ENCODE results near the gene EVA1B. TPM values are rescaled to one million over a fixed set of nuclear protein-coding genes. Genes with fewer than 3 reads are reported as not detected.

EVA1B gene
- total RNA-seq, 1 donor from 2014 or later, result 11.3 TPM

DNA sequence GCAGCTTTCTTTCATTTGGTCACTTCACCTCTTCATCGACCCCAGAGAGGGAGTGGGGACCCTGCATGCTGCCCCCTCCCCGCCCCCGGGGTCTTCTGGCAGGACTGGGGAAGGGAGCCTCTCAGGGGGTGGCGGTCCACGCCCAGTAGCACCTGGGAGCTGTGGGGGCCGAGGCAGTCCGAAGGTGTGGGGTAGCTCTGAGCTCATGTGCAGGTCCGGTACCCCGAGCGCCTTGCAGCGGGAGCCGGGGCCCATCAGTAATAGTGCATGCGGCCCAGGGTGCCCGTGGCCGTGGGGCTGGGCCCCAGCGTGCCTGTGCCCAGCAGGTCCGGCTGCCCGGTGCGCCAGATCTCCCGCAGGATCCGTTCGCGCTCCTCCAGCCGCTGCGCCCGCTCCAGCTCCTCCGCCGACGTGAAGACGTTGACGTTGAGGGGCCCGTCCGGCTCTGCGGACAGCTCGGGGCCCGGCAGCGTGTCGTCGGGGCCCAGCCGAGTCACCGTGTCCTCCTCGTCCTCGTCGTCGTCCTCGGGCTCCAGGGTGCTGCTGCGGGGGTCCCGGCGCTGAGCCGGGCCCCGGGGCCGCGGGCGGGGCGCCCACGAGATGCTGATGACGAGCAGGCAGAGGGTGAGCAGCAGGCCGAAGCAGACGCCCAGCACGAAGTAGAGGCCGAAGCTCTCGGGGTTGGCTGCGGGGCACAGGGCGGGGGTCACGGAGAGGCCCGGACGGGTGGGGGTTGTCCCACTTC is 1.2 kb downstream of the EVA1B start:
- intact Hi-C loops (cut with DNase I), result loop anchor here (2.0 to 5.0 kb wide), 2 partner anchors 15 to 65 kb away; partner anchors contain the start of genes SH3D21 and STK40
- no peak for DNase-seq (ENCODE audit: low spot score)

DNA sequence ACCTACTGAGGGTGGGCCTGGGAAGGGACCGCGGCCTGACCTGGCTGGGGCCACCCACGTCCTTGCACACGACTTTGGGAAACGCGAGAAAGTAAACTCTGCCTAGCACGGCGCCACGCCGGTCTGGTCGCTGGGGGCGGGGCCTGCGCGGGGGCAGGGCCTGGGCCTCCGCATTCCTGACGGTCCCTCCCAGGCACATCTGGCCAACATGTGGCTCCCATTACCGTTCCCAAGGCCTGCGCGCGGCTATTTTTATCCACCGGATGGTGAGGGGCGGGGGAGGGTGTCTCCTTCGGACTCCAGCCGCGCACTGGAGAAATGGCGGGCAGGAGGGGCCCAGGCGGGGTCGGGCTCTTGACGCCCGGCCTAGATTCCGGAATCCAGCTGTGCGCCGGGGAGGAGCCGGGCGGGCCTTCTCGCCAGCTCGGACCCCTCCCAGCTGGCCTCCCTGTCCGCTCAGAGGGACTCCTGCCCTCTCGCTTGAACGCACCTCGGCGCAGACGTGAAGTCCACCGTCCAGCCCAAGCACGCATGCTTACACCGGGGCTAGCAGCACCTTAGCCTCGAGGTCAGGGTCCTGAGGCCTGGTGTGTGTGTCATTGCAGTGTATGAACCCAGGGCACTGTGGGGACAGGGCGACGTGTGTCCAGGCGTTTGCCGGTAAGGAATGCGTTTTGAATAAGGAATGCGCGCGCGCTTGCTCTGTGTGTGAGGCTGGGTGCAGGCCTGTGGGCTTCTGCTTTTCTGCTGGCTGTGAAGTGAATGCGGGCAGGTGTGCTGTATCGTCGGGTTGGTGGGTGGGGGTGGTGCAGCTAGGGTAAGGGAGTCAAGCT is 2.1 kb downstream of the EVA1B start:
- intact Hi-C loops (cut with DNase I), result loop anchor here (5.0 kb wide), 1 partner anchor 66 kb away; the partner anchor contains the start of gene STK40
- DNase-seq (ENCODE audit: low spot score), result peak; percentile 88

DNA sequence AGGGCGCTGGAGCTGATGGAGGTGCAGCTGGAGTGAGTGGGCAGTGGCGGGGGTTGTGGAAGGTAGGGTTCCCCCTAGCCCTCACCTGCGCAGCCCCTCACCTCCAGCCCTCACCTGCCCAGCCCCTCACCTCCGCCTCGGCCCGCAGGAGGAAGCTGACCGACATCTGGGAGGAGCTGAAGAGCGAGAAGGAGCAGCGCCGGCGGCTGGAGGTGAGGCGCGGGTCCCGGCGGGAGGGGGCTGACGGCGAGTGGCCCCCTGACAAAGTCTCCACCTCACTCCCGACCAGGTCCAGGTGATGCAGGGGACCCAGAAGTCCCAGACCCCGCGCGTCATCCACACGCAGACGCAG is 2.7 kb downstream of the EVA1B start:
- intact Hi-C loops (cut with DNase I), result loop anchor here (5.0 kb wide), 1 partner anchor 67 kb away; the partner anchor contains the start of gene STK40
- no peak for DNase-seq (ENCODE audit: low spot score)

DNA sequence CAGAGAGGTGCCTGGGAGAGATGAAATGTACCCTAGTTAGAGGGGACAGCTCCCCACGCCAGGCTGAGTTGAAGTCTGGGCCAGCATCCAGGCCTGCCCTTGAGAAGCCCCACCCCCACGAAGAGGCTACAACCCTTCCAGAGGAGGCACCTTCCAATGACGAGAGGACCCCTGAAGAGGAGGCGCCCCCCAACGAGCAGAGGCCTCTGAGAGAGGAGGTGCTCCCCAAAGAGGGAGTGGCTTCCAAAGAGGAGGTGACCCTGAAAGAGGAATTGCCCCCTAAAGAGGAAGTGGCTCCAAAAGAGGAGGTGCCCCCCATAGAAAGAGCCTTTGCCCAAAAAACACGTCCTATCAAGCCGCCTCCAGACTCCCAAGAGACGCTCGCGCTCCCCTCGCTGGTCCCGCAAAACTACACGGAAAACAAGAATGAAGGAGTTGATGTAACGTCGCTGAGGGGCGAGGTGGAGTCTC is 3.1 kb downstream of the EVA1B start:
- intact Hi-C loops (cut with DNase I), result loop anchor here (5.0 kb wide), 1 partner anchor 67 kb away; the partner anchor contains the start of gene STK40
- DNase-seq (ENCODE audit: low spot score), result no peak

DNA sequence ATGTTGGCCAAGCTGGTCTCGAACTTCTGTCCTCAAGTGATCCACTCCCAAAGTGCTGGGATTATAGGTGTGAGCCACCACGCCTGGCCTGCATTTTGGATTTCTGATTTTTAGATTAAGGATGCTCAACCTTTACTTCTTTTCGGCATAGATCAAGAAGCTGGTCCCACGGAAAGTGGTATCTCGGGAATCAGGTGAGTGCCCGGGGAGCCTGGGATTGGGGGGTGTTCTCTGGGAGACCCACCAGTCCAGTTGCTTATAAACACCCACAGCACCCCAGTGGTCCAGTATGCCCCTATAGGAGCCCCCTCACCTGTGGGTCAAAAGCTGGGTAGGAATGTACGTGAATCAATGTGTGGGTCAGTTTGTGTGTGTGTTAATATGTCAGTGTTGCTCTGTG is 14.0 kb downstream of the EVA1B start:
- intact Hi-C loops (cut with DNase I), result loop anchor here (5.0 to 10.0 kb wide), 2 partner anchors 58 to 115 kb away; no protein-coding TSS in a partner anchor

DNA sequence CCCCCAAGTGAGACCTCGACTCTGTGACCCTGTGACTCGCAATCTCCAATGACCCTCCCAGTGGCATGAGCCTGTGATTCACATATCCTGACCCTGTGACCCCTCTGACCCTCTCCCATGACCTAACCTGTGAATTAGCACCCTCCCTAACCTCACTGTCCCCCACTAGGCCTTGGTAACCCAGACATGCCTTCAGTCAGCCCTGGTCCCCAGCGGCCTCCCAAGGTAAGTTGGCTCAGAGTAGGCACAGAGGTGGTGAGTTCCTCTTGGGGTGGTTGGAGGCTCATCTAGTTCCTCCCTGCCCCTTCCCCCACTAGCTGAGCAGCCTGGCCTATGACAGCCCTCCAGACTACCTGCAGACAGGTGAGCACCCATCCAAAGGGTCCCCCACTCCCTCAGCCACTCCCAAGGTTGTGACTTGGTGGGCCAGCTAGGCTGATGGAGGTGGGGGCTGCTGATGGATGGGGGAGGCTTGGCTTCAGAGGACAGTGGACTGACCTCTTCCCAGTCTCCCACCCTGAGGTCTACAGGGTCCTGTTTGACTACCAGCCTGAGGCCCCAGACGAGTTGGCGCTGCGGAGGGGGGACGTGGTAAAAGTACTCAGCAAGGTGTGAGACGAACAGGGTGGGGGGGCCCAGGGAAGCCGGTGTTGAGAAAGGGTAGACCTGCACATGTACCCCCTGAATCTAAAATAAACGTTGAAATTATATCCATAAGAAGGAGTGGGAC is 15.7 kb downstream of the EVA1B start:
- no peak for DNase-seq (ENCODE audit: low spot score)

More for the DNA sequence above, 14.0 kb downstream of the EVA1B start:
- no peak for DNase-seq (ENCODE audit: low spot score)

DNA sequence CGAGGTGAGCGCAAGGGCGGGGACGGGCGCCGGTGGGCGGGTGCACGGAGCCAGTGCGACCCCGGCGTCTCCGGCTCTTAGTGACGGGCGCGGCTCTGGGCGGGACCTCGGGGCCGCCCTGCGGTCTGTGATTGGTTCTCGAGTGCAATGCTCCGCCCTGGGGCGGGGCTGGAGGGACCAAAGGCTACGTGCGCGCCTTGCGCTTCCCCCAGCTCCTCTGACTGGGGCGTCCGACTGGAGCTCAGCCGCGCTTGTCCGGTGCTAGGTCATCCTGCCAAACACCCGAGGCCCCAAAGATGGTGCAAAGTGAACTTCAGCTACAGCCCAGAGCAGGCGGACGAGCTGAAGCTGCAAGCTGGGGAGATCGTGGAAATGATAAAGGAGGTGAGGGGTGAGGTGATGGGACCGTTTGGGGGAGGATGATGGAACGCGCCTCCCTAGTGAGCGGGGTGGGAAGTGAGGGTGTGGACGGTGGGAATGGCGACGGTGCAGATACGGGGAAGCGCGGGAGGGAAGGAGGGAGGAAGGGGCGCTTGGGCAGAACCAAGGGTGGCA is 16.5 kb downstream of the EVA1B start:
- DNase-seq (ENCODE audit: low spot score), result peak; percentile 98
- intact Hi-C loops (cut with DNase I), result loop anchor here (2.0 to 10.0 kb wide), 3 partner anchors 16 to 118 kb away; partner anchors contain the start of gene EVA1B

More for the DNA sequence above, 15.7 kb downstream of the EVA1B start:
- intact Hi-C loops (cut with DNase I), result loop anchor here (2.0 to 10.0 kb wide), 3 partner anchors 15 to 117 kb away; partner anchors contain the start of gene EVA1B

DNA sequence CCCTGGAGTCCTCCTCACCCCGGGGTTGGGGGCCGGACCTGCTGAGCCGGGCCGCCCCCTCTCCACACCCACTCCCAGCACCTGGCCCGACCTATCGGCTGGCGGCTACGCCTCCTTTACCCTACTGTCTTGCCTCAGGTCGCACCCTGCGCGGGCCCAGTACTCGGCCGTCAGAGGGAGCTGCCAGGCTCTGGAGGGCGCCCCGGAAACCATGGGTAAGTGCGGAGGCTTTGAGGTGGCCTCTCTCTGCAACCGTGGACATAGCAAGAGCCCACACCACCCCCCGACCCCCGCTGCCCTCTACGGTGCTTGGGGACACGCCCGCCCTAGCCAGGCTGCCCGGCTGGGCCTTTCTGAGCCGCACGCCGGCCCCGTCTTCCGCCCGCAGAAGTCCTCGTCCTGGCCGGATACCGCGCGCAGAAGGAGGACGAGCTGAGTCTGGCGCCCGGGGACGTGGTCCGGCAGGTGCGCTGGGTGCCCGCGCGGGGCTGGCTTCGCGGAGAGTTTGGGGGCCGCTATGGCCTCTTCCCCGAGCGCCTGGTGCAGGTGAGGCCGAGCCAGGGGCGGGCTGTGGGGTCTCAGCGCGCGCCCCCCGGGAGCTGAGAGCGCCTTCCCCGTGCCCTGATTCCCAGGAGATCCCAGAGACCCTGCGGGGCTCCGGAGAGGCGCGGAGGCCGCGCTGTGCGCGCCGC is 17.1 kb downstream of the EVA1B start, which contains the start of gene SH3D21:
SH3D21 (plus strand) TSS at position 159 of the 692 bp plus-strand sequence; CDS start at position 212, 53 bp downstream.
- intact Hi-C loops (cut with DNase I), result loop anchor here (2.0 to 10.0 kb wide), 3 partner anchors 16 to 118 kb away; partner anchors contain the start of gene EVA1B
- DNase-seq (ENCODE audit: low spot score), result no peak

DNA sequence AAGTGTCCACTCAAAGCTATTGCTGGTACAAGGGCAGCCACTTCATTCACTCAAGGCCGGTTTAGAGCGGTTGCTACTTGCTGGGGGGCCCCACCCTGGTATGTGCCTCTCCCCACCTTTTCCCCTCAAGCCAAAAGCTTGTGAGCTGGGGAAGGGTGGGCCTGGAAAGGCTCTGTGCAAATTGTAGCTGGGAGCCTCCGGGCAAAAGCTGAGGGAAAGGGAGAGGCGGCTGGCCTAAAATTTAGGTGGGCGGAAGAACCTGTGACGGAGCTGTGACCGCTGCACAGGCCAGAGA is 17.6 kb downstream of the EVA1B start:
- no peak for DNase-seq (ENCODE audit: low spot score)
- intact Hi-C loops (cut with DNase I), result loop anchor here (2.0 to 10.0 kb wide), 3 partner anchors 17 to 119 kb away; partner anchors contain the start of gene EVA1B

DNA sequence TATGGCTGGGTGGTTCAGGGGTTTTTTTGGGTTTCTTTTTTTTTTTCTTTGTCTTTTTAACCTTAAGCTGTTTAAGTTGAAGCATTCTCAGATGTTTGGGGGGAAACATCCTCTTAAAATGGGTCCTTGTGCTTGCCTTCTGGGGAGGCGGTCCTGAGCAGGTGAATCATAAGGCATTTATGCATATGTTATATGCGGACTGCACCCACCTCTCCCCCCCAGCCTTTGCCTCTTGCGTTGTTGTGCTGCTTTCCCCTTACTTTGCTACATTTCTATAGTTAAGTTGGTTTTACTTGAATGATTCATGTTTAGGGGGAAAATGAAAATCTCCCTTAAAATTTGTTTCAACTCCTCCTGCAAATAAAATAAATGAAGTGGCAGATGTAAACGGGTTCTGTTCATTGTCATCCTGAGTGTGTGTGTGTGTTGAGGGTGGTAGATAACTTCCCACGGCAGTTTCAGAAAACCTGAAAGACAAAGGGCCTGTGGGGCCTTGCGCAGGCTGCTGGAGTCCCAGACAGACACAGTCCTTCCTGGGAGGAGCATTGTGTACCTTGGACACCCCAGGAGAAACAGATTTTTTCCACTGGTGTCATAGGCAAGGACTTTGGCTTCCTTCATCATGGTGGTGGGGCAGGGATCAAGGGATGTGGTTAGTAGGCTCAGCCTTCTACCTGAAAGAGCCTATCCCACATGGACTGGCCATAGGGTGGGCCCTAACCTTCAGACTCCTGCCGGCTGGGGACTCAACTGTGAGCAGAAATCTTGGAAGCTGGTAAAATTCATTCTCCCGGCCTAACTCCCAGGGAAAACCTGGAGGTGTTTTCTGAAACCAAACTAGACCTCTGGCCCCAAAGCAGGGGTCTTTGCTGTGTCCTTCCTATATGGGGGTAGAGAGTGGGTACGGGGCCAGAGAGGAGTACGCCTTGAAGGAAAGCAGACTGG is 18.2 kb downstream of the EVA1B start:
- intact Hi-C loops (cut with DNase I), result loop anchor here (5.0 to 10.0 kb wide), 2 partner anchors 62 to 120 kb away; no protein-coding TSS in a partner anchor
- no peak for DNase-seq (ENCODE audit: low spot score)

DNA sequence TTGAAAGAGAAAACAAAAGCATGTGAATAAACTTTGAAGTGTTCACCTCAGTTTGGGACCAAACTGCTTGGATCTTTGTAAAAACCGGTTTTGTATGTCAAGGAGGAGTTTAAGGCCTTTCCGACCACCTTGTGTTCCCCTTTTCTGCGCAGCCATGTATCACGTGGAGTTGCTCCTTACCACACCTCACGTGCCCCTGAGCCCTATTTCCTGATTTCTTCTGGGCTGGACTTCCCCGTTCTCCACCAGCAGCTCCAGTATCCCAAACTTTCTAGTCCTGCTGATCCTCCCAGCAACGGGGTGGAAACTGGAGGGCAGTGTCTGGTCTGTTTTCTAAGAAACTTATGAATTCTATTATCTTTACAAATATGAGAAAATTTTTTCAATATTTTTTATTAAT is 18.9 kb downstream of the EVA1B start:
- DNase-seq (ENCODE audit: low spot score), result no peak
- intact Hi-C loops (cut with DNase I), result loop anchor here (10.0 kb wide), 1 partner anchor 120 kb away; no protein-coding TSS in a partner anchor

DNA sequence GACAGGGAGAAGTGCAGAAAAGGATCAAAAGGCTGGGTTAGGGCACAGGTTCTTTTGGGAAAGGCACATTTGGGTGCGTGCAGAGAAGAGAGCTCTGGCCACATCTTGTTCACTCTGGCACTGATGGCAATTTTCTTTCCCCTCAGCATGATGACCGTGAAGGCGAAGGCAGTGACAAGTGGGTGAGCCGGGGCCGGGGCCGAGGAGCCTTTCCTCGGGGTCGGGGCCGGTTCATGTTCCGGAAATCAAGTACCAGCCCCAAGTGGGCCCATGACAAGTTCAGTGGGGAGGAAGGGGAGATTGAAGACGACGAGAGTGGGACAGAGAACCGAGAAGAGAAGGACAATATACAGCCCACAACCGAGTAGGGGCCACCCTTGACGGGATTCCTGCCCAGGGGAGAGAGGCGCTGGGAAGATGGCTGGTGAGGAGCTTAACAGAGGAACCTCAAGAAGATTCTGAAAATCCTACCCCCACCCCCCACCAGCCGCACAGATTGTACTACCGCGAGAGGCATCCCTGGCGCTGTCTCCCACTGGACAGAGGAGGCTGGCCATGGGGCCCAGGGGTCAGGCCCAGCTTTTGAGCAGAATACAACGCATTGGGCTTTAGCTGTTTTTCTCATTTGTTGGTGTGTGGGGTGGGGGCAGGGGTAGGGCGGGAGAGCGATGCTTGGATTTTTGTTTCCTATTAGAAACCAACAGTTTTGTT is 19.6 kb downstream of the EVA1B start:
- intact Hi-C loops (cut with DNase I), result loop anchor here (10.0 kb wide), 1 partner anchor 121 kb away; no protein-coding TSS in a partner anchor
- no peak for DNase-seq (ENCODE audit: low spot score)

DNA sequence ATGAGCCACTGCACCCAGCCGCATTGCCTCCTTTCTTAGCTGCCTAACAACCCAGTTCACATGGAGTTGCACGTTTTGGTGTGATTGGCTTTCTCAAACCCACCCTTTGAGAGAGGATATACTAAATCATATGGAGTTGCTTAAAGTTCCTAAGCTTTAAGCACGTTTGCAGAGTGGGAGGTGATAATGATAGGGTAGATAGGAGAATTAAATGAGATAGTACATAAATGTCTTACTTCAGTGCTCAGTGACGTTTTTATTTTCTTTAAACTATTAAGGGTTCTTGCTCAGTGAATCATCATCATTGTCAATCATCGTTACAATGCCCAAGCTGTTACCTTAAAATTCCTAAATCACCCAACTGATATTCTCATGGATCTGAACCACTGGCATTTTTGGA is 20.2 kb downstream of the EVA1B start:
- intact Hi-C loops (cut with DNase I), result loop anchor here (10.0 kb wide), 1 partner anchor 122 kb away; no protein-coding TSS in a partner anchor
- DNase-seq (ENCODE audit: low spot score), result no peak

DNA sequence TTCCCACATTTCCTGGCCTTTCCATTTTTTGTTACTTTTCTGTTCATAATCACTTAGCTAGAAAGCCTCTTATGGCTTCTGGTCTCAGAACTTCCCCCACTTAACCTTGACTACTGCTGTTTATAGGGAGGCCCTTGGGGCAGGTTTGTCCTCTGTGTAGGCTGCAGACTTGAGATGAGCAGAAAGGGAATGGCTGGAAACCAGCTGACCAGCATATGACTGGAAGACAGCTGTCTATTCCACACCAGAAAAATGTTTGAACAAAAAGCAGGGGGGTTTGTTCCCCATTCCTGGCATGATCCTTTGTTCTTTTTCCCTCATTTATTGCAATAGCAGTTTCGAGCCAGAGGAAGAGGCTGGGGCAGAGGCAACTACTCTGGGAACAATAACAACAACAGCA is 22.2 kb downstream of the EVA1B start:
- no peak for DNase-seq (ENCODE audit: low spot score)
- intact Hi-C loops (cut with DNase I), result loop anchor here (10.0 kb wide), 1 partner anchor 124 kb away; no protein-coding TSS in a partner anchor

DNA sequence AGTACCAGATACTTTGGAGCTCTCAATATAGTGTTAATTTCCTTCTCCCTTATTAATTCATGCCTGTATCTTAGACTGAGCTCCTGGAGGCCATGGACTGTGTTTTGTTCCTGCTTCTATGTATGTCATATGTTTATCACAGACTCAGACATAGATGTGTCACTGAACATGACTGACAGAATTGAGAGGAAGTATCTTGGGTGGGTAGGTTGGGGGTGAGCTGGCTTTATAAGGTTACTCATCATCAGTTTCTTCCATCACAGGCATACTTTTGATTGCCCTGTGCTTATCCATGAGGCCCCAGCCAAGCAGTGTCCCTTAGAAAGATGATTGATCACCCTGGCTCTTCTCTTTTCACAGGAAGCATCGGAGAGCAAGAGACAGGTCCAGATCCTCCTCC is 22.9 kb downstream of the EVA1B start:
- DNase-seq (ENCODE audit: low spot score), result no peak
- intact Hi-C loops (cut with DNase I), result loop anchor here (10.0 kb wide), 1 partner anchor 124 kb away; no protein-coding TSS in a partner anchor

DNA sequence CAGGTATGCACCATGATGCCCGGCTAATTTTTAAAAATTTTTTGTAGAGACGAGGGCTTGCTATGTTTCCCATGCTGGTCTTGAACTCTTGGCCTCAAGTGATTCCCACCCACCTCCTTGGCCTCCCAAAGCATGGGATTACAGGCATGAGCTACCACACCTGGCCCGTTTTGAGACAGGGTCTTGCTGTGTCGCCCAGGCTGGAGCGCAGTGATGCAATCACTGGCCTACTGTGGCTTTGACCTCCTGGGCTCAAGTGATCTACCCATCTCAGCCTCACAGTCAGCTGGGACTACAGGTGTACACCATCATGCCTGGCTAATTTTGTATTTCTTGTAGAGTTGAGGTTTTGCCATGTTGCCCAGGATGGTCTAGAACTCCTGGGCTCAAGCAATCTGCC is 24.8 kb downstream of the EVA1B start:
- intact Hi-C loops (cut with DNase I), result no loop called here
- no peak for DNase-seq (ENCODE audit: low spot score)
